ENCODE results near the gene SELENOO.

The SELENOO gene

GRCh38 chr22:50246242-50247175 lies 45.7 kb downstream of the SELENOO start:
- Histone ChIP-seq H3K4me3 (ENCODE audit: low read depth, low read length) (no peak overlapping the region), H3K36me3 (ENCODE audit: control insufficient read depth, insufficient read depth, low read length) (no peaks in the 10 kb centered on the region), H3K9me3 (ENCODE audit: control insufficient read depth, low read length) (no peaks in the 10 kb centered on the region), H2AFZ (no peak overlapping the region), H3K9ac (no peak overlapping the region), H3K79me2 (peaks cover 13% of the 10 kb centered on the region), H3K4me2 (ENCODE audit: low read length) (no peak overlapping the region), H3K27ac (no peak overlapping the region), H3K27me3 (ENCODE audit: control insufficient read depth, insufficient read depth, low read length) (no peaks in the 10 kb centered on the region), H3K4me1 (peaks cover 4% of the 10 kb centered on the region)
- TF ChIP-seq, protein P1, sequence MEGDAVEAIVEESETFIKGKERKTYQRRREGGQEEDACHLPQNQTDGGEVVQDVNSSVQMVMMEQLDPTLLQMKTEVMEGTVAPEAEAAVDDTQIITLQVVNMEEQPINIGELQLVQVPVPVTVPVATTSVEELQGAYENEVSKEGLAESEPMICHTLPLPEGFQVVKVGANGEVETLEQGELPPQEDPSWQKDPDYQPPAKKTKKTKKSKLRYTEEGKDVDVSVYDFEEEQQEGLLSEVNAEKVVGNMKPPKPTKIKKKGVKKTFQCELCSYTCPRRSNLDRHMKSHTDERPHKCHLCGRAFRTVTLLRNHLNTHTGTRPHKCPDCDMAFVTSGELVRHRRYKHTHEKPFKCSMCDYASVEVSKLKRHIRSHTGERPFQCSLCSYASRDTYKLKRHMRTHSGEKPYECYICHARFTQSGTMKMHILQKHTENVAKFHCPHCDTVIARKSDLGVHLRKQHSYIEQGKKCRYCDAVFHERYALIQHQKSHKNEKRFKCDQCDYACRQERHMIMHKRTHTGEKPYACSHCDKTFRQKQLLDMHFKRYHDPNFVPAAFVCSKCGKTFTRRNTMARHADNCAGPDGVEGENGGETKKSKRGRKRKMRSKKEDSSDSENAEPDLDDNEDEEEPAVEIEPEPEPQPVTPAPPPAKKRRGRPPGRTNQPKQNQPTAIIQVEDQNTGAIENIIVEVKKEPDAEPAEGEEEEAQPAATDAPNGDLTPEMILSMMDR (IDR thresholded peaks at IDR 0.05) = no peak

GRCh38 chr22:50247748-50248147 lies 46.9 kb downstream of the SELENOO start:
- H3K27me3 ChIP-seq (ENCODE audit: control insufficient read depth, insufficient read depth, low read length) = no peaks in the 10 kb centered on the region
- no peak overlapping the region for H3K9ac ChIP-seq
- H3K4me1 ChIP-seq = peaks cover 6% of the 10 kb centered on the region
- H3K27ac ChIP-seq = no peak overlapping the region
- no peaks in the 10 kb centered on the region for H3K9me3 ChIP-seq (ENCODE audit: control insufficient read depth, low read length)
- H3K36me3 ChIP-seq (ENCODE audit: control insufficient read depth, insufficient read depth, low read length) = no peaks in the 10 kb centered on the region
- TF ChIP-seq, protein P1 (IDR thresholded peaks at IDR 0.05) = no peak
- H3K4me3 ChIP-seq (ENCODE audit: low read depth, low read length) = no peak overlapping the region
- H3K79me2 ChIP-seq = peaks cover 10% of the 10 kb centered on the region
- no peak overlapping the region for H2AFZ ChIP-seq
- no peak overlapping the region for H3K4me2 ChIP-seq (ENCODE audit: low read length)

DNA sequence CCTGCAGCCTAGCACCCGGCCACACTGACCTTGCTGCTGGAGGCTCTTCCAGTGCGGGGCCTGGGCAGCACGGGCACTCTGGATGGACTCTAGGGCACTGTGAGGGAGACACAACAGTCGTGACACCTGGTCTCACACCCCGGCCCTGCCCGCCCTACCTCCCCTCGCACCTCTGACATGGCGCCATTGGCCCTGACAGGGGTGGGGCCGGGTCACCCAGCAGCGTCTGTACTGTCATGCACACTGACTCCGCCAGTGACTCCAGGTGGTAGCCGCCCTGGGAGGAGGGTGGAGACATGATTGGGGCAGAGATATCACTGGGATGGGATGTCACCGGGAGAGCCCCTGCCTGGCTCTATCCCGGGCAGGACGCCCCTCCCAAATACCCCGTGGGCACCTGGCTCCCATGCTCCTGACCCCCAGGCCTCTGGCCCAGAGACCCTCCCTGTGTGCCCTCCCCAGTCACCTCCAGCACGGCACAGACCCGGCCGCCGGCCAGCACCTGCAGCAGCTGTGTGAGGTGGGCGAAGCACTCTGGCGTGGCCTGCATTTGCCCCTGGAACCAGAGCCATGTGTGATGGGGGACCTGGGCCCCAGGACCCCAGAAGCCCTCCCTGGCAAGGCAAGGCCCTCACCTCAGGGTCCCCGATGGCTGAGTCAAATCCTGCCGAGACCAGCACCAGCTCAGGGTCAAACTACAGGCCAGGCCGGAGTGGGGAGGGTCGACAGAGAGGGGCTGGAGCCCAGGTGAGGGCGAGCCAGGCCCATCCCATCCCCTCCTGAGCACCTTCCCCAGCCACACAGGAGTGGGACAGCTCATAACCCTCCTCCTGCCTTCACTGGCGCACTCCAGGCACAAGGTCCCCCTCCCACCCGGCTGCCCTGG lies 47.6 kb downstream of the SELENOO start:
- Histone ChIP-seq H2AFZ (no peak overlapping the region), H3K9me3 (ENCODE audit: control insufficient read depth, low read length) (no peaks in the 10 kb centered on the region), H3K4me2 (ENCODE audit: low read length) (no peak overlapping the region), H3K4me3 (ENCODE audit: low read depth, low read length) (no peak overlapping the region), H3K4me1 (peaks cover 6% of the 10 kb centered on the region), H3K27ac (no peak overlapping the region), H3K79me2 (peaks cover 6% of the 10 kb centered on the region), H3K36me3 (ENCODE audit: control insufficient read depth, insufficient read depth, low read length) (no peaks in the 10 kb centered on the region), H3K27me3 (ENCODE audit: control insufficient read depth, insufficient read depth, low read length) (no peaks in the 10 kb centered on the region), H3K9ac (no peak overlapping the region)
- TF ChIP-seq, protein P1 (IDR thresholded peaks at IDR 0.05) = no peak

GRCh38 chr22:50249341-50250248 lies 48.8 kb downstream of the SELENOO start:
- Histone ChIP-seq H3K9ac (no peak overlapping the region), H3K9me3 (ENCODE audit: control insufficient read depth, low read length) (no peaks in the 10 kb centered on the region), H3K79me2 (no peaks in the 10 kb centered on the region), H3K4me3 (ENCODE audit: low read depth, low read length) (no peak overlapping the region), H3K4me2 (ENCODE audit: low read length) (no peak overlapping the region), H3K36me3 (ENCODE audit: control insufficient read depth, insufficient read depth, low read length) (no peaks in the 10 kb centered on the region), H3K4me1 (peaks cover 4% of the 10 kb centered on the region), H3K27me3 (ENCODE audit: control insufficient read depth, insufficient read depth, low read length) (no peaks in the 10 kb centered on the region), H3K27ac (no peak overlapping the region), H2AFZ (no peak overlapping the region)
- TF ChIP-seq, protein P1 (IDR thresholded peaks at IDR 0.05) = no peak

Data from parathyroid adenoma (tissue), 2 donors.